ENCODE results near the gene TMEM223.
A peak's percentile ranks its signal among the peaks of the same experiment; 100 is the strongest.

The TMEM223 gene

GRCh38 chr11:62796281-62796680 is 4.5 kb upstream of the TMEM223 start:
- no peak overlapping the region for H2AFZ ChIP-seq (ENCODE audit: low read length)

DNA sequence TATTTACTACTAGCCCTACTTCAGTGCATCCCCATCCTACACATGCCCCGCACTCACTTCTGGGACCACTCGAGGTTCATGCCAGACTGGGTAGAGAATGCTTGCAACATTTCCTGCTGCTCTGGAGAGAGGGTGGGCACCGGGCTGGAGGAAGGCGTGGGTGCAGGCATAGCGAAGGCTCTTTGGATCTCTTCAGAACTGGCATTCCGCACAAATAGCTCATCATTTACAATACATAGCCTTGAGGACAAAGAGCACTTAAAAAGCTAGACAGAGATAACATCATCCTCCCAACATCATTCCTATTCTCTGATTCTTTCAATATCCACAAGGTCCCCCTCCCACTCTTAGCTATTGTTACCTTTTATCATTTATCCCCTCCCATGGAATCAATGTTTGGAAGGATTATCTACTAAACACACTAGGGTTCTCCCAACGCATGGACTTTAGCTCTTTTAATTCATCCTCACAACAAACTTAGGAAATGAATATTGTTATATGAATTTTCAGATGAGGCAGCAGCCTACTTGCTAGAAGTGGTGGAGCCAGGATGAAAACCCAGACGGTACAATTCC is 2.5 kb upstream of the TMEM223 start:
- Histone ChIP-seq H3K4me2 (ENCODE audit: low read depth, low read length, poor library complexity, severe bottlenecking) (no peak overlapping the region), H3K79me2 (ENCODE audit: insufficient read depth, low read length) (peaks cover 32% of the 10 kb centered on the region), H3K4me1 (ENCODE audit: insufficient read depth, low read length, poor library complexity, severe bottlenecking) (peaks cover 21% of the 10 kb centered on the region), H3K27me3 (ENCODE audit: insufficient read depth, low read length, poor library complexity, severe bottlenecking) (no peaks in the 10 kb centered on the region), H3K4me3 (ENCODE audit: low read length, poor library complexity, severe bottlenecking) (no peak overlapping the region), H3K9me2 (replicated peaks; ENCODE audit: low read depth, low read length) (no peaks in the 10 kb centered on the region), H3K9me3 (ENCODE audit: insufficient read depth, low read depth, low read length) (no peaks in the 10 kb centered on the region), H4K20me1 (ENCODE audit: insufficient read depth, low read length, poor library complexity, severe bottlenecking) (peaks cover 7% of the 10 kb centered on the region), H3F3A (ENCODE audit: low read depth) (0 out of 2 replicates have a peak, but pooled peaks cover 4% of the 10 kb centered on the region), H3K36me3 (ENCODE audit: insufficient read depth, low read length) (peaks cover 65% of the 10 kb centered on the region), H3K9ac (ENCODE audit: low read depth, low read length, poor library complexity, severe bottlenecking) (no peak overlapping the region), H2AFZ (ENCODE audit: low read length) (no peak overlapping the region)
- TF ChIP-seq CTCF (conservative IDR thresholded peaks at IDR 0.05; ENCODE audit: low read length) = no peak
- no peak for TF ChIP-seq EZH2phosphoT487 (IDR thresholded peaks at IDR 0.05; ENCODE audit: borderline replicate concordance)

More at GRCh38 chr11:62796281-62796680, 4.5 kb upstream of the TMEM223 start:
- Histone ChIP-seq H3K9me3 (ENCODE audit: insufficient read depth, low read depth, low read length) (no peaks in the 10 kb centered on the region), H3K4me3 (ENCODE audit: low read length, poor library complexity, severe bottlenecking) (no peak overlapping the region), H3K9me2 (replicated peaks; ENCODE audit: low read depth, low read length) (no peaks in the 10 kb centered on the region), H4K20me1 (ENCODE audit: insufficient read depth, low read length, poor library complexity, severe bottlenecking) (peaks cover 3% of the 10 kb centered on the region), H3K4me2 (ENCODE audit: low read depth, low read length, poor library complexity, severe bottlenecking) (no peak overlapping the region), H3K4me1 (ENCODE audit: insufficient read depth, low read length, poor library complexity, severe bottlenecking) (peaks cover 10% of the 10 kb centered on the region), H3K9ac (ENCODE audit: low read depth, low read length, poor library complexity, severe bottlenecking) (no peak overlapping the region), H3K36me3 (ENCODE audit: insufficient read depth, low read length) (peaks cover 78% of the 10 kb centered on the region), H3K79me2 (ENCODE audit: insufficient read depth, low read length) (peaks cover 17% of the 10 kb centered on the region), H3F3A (ENCODE audit: low read depth) (0 out of 2 replicates have a peak, but pooled peaks cover 4% of the 10 kb centered on the region), H3K27me3 (ENCODE audit: insufficient read depth, low read length, poor library complexity, severe bottlenecking) (no peaks in the 10 kb centered on the region)
- no peak for TF ChIP-seq CTCF (conservative IDR thresholded peaks at IDR 0.05; ENCODE audit: low read length)
- no peak for TF ChIP-seq EZH2phosphoT487 (IDR thresholded peaks at IDR 0.05; ENCODE audit: borderline replicate concordance)

DNA sequence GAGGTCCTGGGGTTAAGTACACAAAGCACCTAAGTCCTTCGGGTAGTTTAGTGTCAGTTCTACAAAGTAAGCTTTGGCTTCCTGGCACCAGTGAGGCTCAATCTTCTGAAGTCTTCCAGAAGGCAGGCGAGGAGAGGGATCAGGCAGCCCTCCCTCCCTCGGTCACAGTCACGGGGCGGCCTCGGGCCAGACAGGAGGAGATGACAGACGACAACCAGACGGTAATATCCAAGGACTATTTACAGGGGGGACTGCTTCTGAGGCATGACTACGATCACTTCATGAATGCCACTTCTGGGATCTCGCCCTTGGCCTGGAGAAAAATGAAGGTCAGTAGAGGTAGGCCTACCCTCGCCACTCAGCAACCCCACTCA is 383 bp upstream of the TMEM223 start:
- Histone ChIP-seq H3K9me3 (ENCODE audit: insufficient read depth, low read depth, low read length) (no peaks in the 10 kb centered on the region), H3K36me3 (ENCODE audit: insufficient read depth, low read length) (peaks cover 46% of the 10 kb centered on the region), H3K4me1 (ENCODE audit: insufficient read depth, low read length, poor library complexity, severe bottlenecking) (peaks cover 27% of the 10 kb centered on the region), H3K27me3 (ENCODE audit: insufficient read depth, low read length, poor library complexity, severe bottlenecking) (no peaks in the 10 kb centered on the region), H3K9me2 (replicated peaks; ENCODE audit: low read depth, low read length) (no peaks in the 10 kb centered on the region), H4K20me1 (ENCODE audit: insufficient read depth, low read length, poor library complexity, severe bottlenecking) (peaks cover 21% of the 10 kb centered on the region), H3K79me2 (ENCODE audit: insufficient read depth, low read length) (peaks cover 53% of the 10 kb centered on the region), H3K9ac (ENCODE audit: low read depth, low read length, poor library complexity, severe bottlenecking) (peak overlapping the region; percentile 96), H3F3A (ENCODE audit: low read depth) (0 out of 2 replicates have a peak, but pooled peaks cover 4% of the 10 kb centered on the region), H2AFZ (ENCODE audit: low read length) (no peak overlapping the region), H3K4me3 (ENCODE audit: low read length, poor library complexity, severe bottlenecking) (peak overlapping the region; percentile 96), H3K4me2 (ENCODE audit: low read depth, low read length, poor library complexity, severe bottlenecking) (peak overlapping the region; percentile 91)
- TF ChIP-seq EZH2phosphoT487 (IDR thresholded peaks at IDR 0.05; ENCODE audit: borderline replicate concordance) (no peak), CTCF (conservative IDR thresholded peaks at IDR 0.05; ENCODE audit: low read length) (no peak)
